G401.6 (cell line): ENCODE results near the gene CLDN7.

Experiments
- FAIRE-seq: peaks from 2 replicates; lab custom pipeline; 2012; peaks lifted over from hg19 to GRCh38; lab: Jason Lieb, UNC

The CLDN7 gene

GRCh38 chr17:7219229-7219811, 43.0 kb downstream of the CLDN7 start:
- no peak for FAIRE-seq

- FAIRE-seq: no peak
Observed at GRCh38 chr17:7218758-7219157, 43.5 kb downstream of the CLDN7 start.

- FAIRE-seq: no peak
Observed at GRCh38 chr17:7218166-7218565, 44.1 kb downstream of the CLDN7 start.

- FAIRE-seq: peak; percentile 8
Observed at GRCh38 chr17:7217113-7217987, 44.9 kb downstream of the CLDN7 start.

- FAIRE-seq: no peak
Observed at GRCh38 chr17:7216242-7217112, 45.8 kb downstream of the CLDN7 start.

- FAIRE-seq: no peak
Observed at GRCh38 chr17:7215652-7216180, 46.6 kb downstream of the CLDN7 start.

- no peak for FAIRE-seq
Observed at GRCh38 chr17:7215136-7215638, 47.1 kb downstream of the CLDN7 start.

GRCh38 chr17:7214300-7215135, 47.8 kb downstream of the CLDN7 start:
- FAIRE-seq: peak; percentile 99

GRCh38 chr17:7213895-7214299, 48.4 kb downstream of the CLDN7 start:
- FAIRE-seq: peak; percentile 13

- FAIRE-seq: no peak
Observed at GRCh38 chr17:7211491-7212273, 50.6 kb downstream of the CLDN7 start.
